Stimulated activated CD8-positive, alpha-beta memory T cell treated with anti-CD3 and anti-CD28 coated beads, Interleukin-12 subunit alpha, Interleukin-12 subunit beta, amount 100 ng/mL, for 24 hours (primary cell): ENCODE measurements around the gene PUS10.

Experiments used
- DNase-seq: peaks from one replicate; pipeline ENCODE4 v3.0.0-alpha.2; 2020; ENCODE audit errors: extremely low read depth

Gene PUS10

DNA sequence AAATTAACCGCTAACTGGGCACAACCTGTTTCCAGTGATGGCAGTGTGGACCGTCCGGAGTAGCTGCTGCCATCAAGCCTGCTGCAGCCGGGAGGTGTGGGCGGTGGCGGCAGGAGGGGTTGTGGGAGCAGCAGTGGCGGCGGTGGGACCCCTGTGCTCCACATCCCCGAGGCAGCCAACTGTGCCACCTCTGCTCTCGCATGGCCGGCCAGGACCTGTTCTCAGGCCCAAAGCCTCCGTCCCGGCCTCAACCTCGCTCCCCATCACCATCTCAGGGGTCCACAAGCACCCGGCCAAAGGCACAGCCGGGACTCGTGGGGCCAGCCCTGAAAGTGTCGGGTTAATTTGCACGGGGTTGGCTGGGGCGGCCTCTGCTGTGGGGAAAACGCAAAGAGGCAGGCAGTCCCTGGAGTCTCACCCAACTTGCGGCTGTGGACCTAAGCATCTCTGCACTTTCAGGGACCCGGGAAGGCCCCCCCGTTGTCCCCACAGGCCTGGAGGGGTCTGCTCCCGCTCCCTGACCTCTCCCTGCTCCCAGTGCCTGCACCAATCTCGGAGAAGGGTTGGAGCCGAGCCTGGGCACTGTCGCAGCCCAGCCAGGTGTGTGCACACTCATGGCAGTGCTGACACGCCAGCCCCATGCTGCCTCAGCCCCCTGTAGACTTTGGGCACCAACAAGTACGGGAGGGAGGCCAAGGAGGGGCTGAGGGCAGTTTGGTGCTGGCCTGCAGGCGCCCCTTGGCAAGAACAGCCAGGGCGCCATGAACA is 45.0 kb downstream of the PUS10 start:
- DNase-seq = no peak

DNA sequence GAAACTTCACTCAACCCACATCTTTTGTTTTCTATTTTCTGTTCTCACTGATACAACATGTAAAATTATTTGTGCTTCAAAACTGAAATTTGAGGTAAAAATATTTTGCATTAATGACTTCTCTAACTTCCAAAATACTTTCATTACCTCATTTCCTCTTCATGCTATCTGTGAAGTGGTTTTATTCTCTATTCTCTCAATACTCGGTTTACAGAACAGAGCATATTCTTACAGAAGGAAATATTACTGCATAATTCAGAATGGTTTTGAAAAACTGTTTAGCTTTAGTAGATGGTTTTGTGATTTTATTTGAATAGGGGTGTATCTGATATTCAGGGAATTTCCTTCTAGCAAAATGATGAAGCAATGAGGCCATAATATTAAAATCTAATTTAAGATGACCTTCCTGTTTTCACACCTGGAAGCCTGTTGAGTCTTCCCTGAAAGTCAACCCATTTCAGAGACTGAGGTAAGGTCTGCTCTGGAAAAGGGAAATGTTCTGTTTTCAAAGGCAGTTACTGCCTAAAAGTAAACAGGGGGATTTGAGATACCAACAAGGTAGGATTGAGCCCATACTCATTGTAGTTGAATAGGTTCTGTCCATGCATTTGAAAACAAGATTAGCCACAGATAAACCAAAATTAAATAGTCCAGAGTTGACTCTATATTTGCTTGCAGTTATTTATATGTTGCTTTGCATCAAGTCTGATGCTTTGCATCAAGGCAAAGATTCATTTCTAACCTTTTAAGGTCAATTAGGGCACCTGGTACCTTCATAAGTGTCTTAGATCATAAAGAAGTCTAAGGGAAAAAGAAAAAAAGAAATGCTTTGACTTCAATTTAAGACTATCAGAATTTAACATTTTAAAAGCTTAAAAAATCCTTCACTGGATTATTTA is 51.3 kb downstream of the PUS10 start:
- no peak for DNase-seq

DNA sequence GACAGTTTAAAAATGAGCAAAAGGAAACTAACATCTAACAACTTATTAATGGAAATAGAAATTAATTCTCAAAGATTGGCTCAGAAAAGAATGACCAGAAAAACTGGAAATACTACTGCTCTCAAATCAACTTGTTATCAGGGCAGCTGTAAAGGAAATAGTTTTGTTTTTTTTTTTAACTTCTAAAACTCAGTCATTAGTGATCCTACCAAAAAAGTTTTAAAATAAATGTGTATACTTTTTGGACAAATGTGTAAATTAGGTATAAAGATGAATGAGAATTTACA is 52.6 kb downstream of the PUS10 start:
- DNase-seq = no peak

GRCh38 chr2:60964651-60965498 is 53.2 kb downstream of the PUS10 start:
- DNase-seq = no peak

GRCh38 chr2:60963190-60963589 is 54.9 kb downstream of the PUS10 start:
- no peak for DNase-seq

- no peak for DNase-seq
Measured at GRCh38 chr2:60962528-60962927, 55.5 kb downstream of the PUS10 start.

DNA sequence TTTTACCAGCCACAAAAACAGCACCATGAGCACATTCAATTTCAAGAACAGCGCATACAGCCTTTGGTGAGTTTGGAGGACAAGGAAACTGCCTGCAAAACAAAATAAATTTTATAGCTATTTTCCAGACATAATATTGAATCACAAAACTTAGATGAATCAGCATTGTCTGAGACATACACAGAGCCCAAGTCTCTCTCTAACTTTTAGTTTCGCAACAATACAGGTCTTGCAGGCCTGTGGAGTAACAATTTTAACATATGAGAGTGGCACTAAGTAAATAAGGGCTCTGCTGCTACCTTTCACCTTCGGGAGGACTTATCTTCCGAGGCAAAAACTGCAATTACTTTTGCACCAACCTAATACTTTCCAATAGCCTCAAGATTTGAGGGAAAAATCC is 56.6 kb downstream of the PUS10 start:
- no peak for DNase-seq

DNA sequence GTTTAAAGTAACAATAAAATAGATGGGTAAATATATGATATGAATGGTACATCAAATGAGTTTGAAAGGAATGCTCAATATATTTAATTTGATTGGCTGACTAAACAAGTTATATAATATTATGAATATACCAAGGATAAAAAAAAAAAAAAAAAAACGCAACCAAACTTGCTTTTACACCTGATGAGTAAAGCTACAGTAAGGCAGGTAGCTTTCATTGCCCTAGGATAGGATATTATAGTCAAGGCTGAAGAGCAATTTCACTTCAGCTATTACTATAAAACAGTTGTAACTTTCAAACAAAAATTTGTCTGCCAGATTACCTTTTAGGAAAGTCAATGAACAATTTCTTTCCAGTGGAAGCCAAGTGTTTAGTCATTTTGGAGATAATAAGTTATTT is 57.3 kb downstream of the PUS10 start:
- no peak for DNase-seq

- DNase-seq = no peak
Measured at GRCh38 chr2:60959501-60959900, 58.6 kb downstream of the PUS10 start.

- DNase-seq = no peak
Measured at GRCh38 chr2:60958800-60959199, 59.3 kb downstream of the PUS10 start.

- DNase-seq = no peak
Measured at GRCh38 chr2:60958361-60958760, 59.7 kb downstream of the PUS10 start.

- DNase-seq = no peak
Measured at GRCh38 chr2:60957643-60958042, 60.4 kb downstream of the PUS10 start.

GRCh38 chr2:60957224-60957623 is 60.8 kb downstream of the PUS10 start:
- no peak for DNase-seq

DNA sequence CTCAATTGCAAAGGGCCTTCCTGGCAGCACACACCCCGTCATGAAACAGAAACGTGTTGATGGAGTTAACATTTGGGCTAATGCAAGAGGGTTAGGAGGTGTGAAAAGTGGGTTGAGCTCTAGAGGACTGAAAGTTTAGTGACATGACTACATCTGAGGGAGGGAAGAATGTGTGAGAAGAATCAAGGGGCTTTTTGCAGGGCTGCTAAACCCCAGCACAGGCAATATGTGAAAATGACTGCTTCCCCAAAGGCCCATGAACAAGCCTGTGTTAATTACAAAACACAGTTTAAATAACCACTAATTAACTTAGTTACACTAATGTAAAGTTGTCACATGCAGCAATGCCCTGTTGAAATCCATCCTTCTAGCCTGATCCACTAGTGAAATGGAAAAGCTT is 63.9 kb downstream of the PUS10 start:
- no peak for DNase-seq

- DNase-seq = no peak
Measured at GRCh38 chr2:60948926-60949579, 69.0 kb downstream of the PUS10 start.

- no peak for DNase-seq
Measured at GRCh38 chr2:60948161-60948560, 69.9 kb downstream of the PUS10 start.

DNA sequence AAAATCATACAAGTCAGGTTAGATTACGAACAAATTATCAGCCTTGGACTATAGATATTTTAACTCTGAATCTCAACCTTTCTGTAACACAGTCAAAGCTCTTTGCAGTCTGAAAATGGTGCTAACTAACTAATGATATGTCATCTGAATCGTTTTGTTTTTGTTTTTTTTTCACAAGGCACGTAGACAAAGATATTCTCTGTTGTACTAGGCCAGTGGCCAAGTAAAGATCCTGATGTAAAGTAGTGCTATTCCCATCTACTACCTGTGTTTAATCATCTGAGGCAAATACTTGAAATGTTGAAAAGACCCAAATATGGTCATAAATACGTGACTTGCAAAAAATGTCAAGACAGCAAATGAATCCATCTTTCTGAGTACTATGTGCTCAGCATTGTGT is 71.0 kb downstream of the PUS10 start:
- DNase-seq = no peak

- no peak for DNase-seq
Measured at GRCh38 chr2:60945341-60945740, 72.7 kb downstream of the PUS10 start.

GRCh38 chr2:60939622-60940021 is 78.4 kb downstream of the PUS10 start:
- DNase-seq = no peak

- no peak for DNase-seq
Measured at GRCh38 chr2:60938301-60938700, 79.8 kb downstream of the PUS10 start.

DNA sequence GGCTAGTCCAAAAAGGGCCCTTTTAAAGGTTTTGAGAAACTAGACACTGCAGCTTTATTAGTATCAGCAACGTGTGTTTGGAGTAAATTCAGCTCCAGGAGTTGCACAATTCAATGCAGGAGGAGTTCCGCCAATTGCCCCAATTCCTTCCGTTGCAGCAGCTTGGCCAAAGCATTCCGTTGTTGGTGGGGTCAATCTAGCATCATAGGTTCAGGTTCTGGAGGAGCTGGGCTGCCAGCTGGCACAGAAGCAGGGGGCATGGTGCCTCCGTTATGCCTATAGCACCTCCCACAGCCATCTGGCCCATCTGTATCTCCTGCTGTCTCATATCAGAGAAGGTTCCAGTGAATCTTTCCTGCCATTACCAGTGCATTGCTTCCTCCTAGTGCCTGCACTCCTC is 81.3 kb downstream of the PUS10 start:
- no peak for DNase-seq

GRCh38 chr2:60934165-60934722 is 83.8 kb downstream of the PUS10 start:
- no peak for DNase-seq
